ENCODE results near the gene CARF. TPM values are rescaled to one million over a fixed set of nuclear protein-coding genes. Genes with fewer than 3 reads are reported as not detected.

Gene CARF
- total RNA-seq, 1 experiment from 2014 or later = 3.3 TPM

GRCh38 chr2:202881570-202881969 is 30.5 kb upstream of the CARF start (continued):
- TF ChIP-seq NFYB (CRISPR knock-in tag; conservative IDR thresholded peaks at IDR 0.05; ENCODE audit: low read depth) (no peak), HMGXB4 (CRISPR knock-in tag; IDR thresholded peaks at IDR 0.05) (no peak)

- POLR2A ChIA-PET = no interaction called here
- no peak overlapping the region for H3K27ac Mint-ChIP-seq
- no peaks in the 10 kb centered on the region for H3K4me1 Mint-ChIP-seq
- no peak overlapping the region for H3K4me3 Mint-ChIP-seq
- ATAC-seq (no peak), DNase-seq (ENCODE audit: low spot score) (no peak)
- H3K9me3 Mint-ChIP-seq = no peaks in the 10 kb centered on the region
- CTCF ChIA-PET = no interaction called here
- peaks cover 64% of the 10 kb centered on the region for H3K36me3 Mint-ChIP-seq
- H3K27me3 Mint-ChIP-seq (ENCODE audit: low read depth) = no peaks in the 10 kb centered on the region
- no peak for TF ChIP-seq AFF4 (CRISPR knock-in tag; IDR thresholded peaks at IDR 0.05; ENCODE audit: borderline replicate concordance)
- TF ChIP-seq ZNF512 (CRISPR knock-in tag; IDR thresholded peaks at IDR 0.05; ENCODE audit: borderline replicate concordance) = no peak
- TF ChIP-seq ZNF263 (CRISPR knock-in tag; IDR thresholded peaks at IDR 0.05; ENCODE audit: low read depth) = no peak
Observed at GRCh38 chr2:202883987-202884675, 27.9 kb upstream of the CARF start.

- POLR2A ChIA-PET = no interaction called here
- Mint-ChIP-seq H3K36me3 (peaks cover 63% of the 10 kb centered on the region), H3K27me3 (ENCODE audit: low read depth) (no peaks in the 10 kb centered on the region), H3K4me1 (no peaks in the 10 kb centered on the region), H3K9me3 (no peaks in the 10 kb centered on the region), H3K4me3 (no peak overlapping the region), H3K27ac (no peak overlapping the region)
- CTCF ChIA-PET = no interaction called here
- ATAC-seq (no peak), DNase-seq (ENCODE audit: low spot score) (no peak)
- no peak for TF ChIP-seq E2F5 (CRISPR knock-in tag; IDR thresholded peaks at IDR 0.05)
- TF ChIP-seq ZNF396 (CRISPR knock-in tag; IDR thresholded peaks at IDR 0.05; ENCODE audit: borderline replicate concordance) = no peak
- no peak for TF ChIP-seq USF2 (CRISPR knock-in tag; IDR thresholded peaks at IDR 0.05)
- no peak for TF ChIP-seq ERG (CRISPR knock-in tag; IDR thresholded peaks at IDR 0.05)
- TF ChIP-seq RORB (CRISPR knock-in tag; IDR thresholded peaks at IDR 0.05) = no peak
- TF ChIP-seq PRDM15 (CRISPR knock-in tag; IDR thresholded peaks at IDR 0.05) = no peak
- no peak for TF ChIP-seq CDX4 (CRISPR knock-in tag; IDR thresholded peaks at IDR 0.05; ENCODE audit: borderline replicate concordance)
- TF ChIP-seq FOXP1 (CRISPR knock-in tag; IDR thresholded peaks at IDR 0.05; ENCODE audit: borderline replicate concordance) = no peak
- no peak for TF ChIP-seq ATF2 (CRISPR knock-in tag; IDR thresholded peaks at IDR 0.05; ENCODE audit: borderline replicate concordance, low read depth)
- TF ChIP-seq GTF2I (CRISPR knock-in tag; conservative IDR thresholded peaks at IDR 0.05) = no peak
Observed at GRCh38 chr2:202885190-202885589, 26.9 kb upstream of the CARF start.

Data from WTC11 (cell line).